Measurements from ENCODE around the gene SGCD. TPM values are rescaled to one million over a fixed set of nuclear protein-coding genes. Genes with fewer than 3 reads are reported as not detected.

Gene SGCD
- total RNA-seq, 2 experiments from 2014 or later = not detected

DNA sequence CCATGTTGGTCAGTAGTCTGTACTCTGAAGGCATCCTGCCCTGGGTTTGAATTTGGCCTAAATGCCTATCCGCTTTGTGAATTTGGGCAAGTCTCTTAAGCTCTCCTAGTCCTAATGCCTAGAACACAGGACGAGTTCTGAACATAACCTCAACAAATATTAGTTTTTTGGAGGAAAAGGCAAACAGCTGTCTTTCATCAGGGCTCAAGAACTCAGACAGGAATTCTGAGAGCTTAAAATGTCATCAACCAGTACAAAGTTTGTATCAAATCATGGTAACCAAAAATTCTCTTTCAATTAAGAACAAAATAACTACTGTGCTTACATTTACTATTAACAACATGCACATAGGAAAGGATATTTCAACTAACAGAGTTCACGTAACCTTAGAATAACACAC lies 340.7 kb downstream of the SGCD start:
- DNase-seq = no peak
- ChIA-PET CTCF (no interaction called here), POLR2A (no interaction called here)
- Mint-ChIP-seq H3K27ac (no peak overlapping the region), H3K27me3 (peaks cover 3% of the 10 kb centered on the region), H3K9me3 (no peaks in the 10 kb centered on the region), H3K4me1 (ENCODE audit: low read depth) (no peaks in the 10 kb centered on the region), H3K4me3 (no peak overlapping the region), H3K36me3 (ENCODE audit: low read depth) (no peaks in the 10 kb centered on the region)
- TF ChIP-seq, protein P1, sequence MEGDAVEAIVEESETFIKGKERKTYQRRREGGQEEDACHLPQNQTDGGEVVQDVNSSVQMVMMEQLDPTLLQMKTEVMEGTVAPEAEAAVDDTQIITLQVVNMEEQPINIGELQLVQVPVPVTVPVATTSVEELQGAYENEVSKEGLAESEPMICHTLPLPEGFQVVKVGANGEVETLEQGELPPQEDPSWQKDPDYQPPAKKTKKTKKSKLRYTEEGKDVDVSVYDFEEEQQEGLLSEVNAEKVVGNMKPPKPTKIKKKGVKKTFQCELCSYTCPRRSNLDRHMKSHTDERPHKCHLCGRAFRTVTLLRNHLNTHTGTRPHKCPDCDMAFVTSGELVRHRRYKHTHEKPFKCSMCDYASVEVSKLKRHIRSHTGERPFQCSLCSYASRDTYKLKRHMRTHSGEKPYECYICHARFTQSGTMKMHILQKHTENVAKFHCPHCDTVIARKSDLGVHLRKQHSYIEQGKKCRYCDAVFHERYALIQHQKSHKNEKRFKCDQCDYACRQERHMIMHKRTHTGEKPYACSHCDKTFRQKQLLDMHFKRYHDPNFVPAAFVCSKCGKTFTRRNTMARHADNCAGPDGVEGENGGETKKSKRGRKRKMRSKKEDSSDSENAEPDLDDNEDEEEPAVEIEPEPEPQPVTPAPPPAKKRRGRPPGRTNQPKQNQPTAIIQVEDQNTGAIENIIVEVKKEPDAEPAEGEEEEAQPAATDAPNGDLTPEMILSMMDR (IDR thresholded peaks at IDR 0.05) = no peak
- no peak for ATAC-seq
- intact Hi-C loops (cut with micrococcal nuclease) = no loop called here

GRCh38 chr5:156669416-156669815 lies 342.5 kb downstream of the SGCD start:
- DNase-seq (no peak), ATAC-seq (no peak)
- H3K36me3 Mint-ChIP-seq (ENCODE audit: low read depth) = no peaks in the 10 kb centered on the region
- no peaks in the 10 kb centered on the region for H3K9me3 Mint-ChIP-seq
- CTCF ChIA-PET = interaction anchor here (0.7 to 1.1 kb wide), 2 partner anchors 48 to 146 kb away, joined by 3 read pairs; no protein-coding TSS in a partner anchor
- POLR2A ChIA-PET = interaction anchor here (1.1 kb wide), 1 partner anchor 13 kb away, joined by 3 read pairs; no protein-coding TSS in a partner anchor
- no peak overlapping the region for H3K4me3 Mint-ChIP-seq
- H3K27ac Mint-ChIP-seq = no peak overlapping the region
- TF ChIP-seq, protein P1 (IDR thresholded peaks at IDR 0.05) = no peak
- intact Hi-C loops (cut with micrococcal nuclease) = no loop called here
- H3K27me3 Mint-ChIP-seq = peaks cover 3% of the 10 kb centered on the region
- no peaks in the 10 kb centered on the region for H3K4me1 Mint-ChIP-seq (ENCODE audit: low read depth)

GRCh38 chr5:156670615-156671014 lies 343.7 kb downstream of the SGCD start:
- no peaks in the 10 kb centered on the region for H3K9me3 Mint-ChIP-seq
- H3K36me3 Mint-ChIP-seq (ENCODE audit: low read depth) = no peaks in the 10 kb centered on the region
- TF ChIP-seq, protein P1 (IDR thresholded peaks at IDR 0.05) = no peak
- no peak overlapping the region for H3K4me3 Mint-ChIP-seq
- intact Hi-C loops (cut with micrococcal nuclease) = no loop called here
- DNase-seq = no peak
- H3K27ac Mint-ChIP-seq = no peak overlapping the region
- H3K27me3 Mint-ChIP-seq = peaks cover 3% of the 10 kb centered on the region
- ChIA-PET CTCF (no interaction called here), POLR2A (no interaction called here)
- no peaks in the 10 kb centered on the region for H3K4me1 Mint-ChIP-seq (ENCODE audit: low read depth)
- ATAC-seq = no peak

GRCh38 chr5:156675395-156675794 lies 348.4 kb downstream of the SGCD start:
- POLR2A ChIA-PET = no interaction called here
- Mint-ChIP-seq H3K9me3 (no peaks in the 10 kb centered on the region), H3K27me3 (no peaks in the 10 kb centered on the region), H3K36me3 (ENCODE audit: low read depth) (no peaks in the 10 kb centered on the region), H3K4me1 (ENCODE audit: low read depth) (no peaks in the 10 kb centered on the region), H3K4me3 (no peak overlapping the region), H3K27ac (no peak overlapping the region)
- ATAC-seq (no peak), DNase-seq (no peak)
- CTCF ChIA-PET = no interaction called here
- TF ChIP-seq, protein P1 (IDR thresholded peaks at IDR 0.05) = no peak
- intact Hi-C loops (cut with micrococcal nuclease) = no loop called here

GRCh38 chr5:156677963-156678362 lies 351.0 kb downstream of the SGCD start:
- ChIA-PET POLR2A (no interaction called here), CTCF (no interaction called here)
- ATAC-seq (no peak), DNase-seq (no peak)
- Mint-ChIP-seq H3K36me3 (ENCODE audit: low read depth) (no peaks in the 10 kb centered on the region), H3K4me3 (no peak overlapping the region), H3K9me3 (no peaks in the 10 kb centered on the region), H3K27me3 (no peaks in the 10 kb centered on the region), H3K27ac (no peak overlapping the region), H3K4me1 (ENCODE audit: low read depth) (no peaks in the 10 kb centered on the region)
- intact Hi-C loops (cut with micrococcal nuclease) = no loop called here
- TF ChIP-seq, protein P1 (IDR thresholded peaks at IDR 0.05) = no peak

Measured in activated CD8-positive, alpha-beta T cell treated with anti-CD3 and anti-CD28 coated beads for 36 hours (primary cell).